Hematopoietic multipotent progenitor cell treated with erythropoietin and hydrocortisone succinate and interleukin-3 and kit ligand, for 4 days (in vitro differentiated cells): Measurements from ENCODE around the gene PRMT5.

Experiments used
- DNase-seq: peaks from one replicate; pipeline ENCODE4 v3.0.0-alpha.2; 2015

PRMT5 gene

GRCh38 chr14:22872833-22873520 is 56.2 kb downstream of the PRMT5 start:
- DNase-seq, result no peak

GRCh38 chr14:22872033-22872832 is 56.9 kb downstream of the PRMT5 start:
- DNase-seq, result peak; percentile 81

- DNase-seq, result peak; percentile 96
Measured at GRCh38 chr14:22871224-22872032, 57.7 kb downstream of the PRMT5 start, which contains the start of gene LRP10. Gene LRP10 (plus strand): TSS chr14:22871740. CDS start chr14:22872304, 564 bp downstream.

GRCh38 chr14:22870811-22871223 is 58.4 kb downstream of the PRMT5 start:
- peak; percentile 77 for DNase-seq
